CD14-positive monocyte (primary cell): Measurements from ENCODE around the gene TMEM147. TPM values are rescaled to one million over a fixed set of nuclear protein-coding genes. Genes with fewer than 3 reads are reported as not detected.

Experiments used
- DNase-seq, 3 donors: peaks; one replicate each; pipeline ENCODE4 v3.0.0-alpha.2; 2011 to 2022
- H2AFZ ChIP-seq: 2 replicates; pipeline ENCODE4 v1.6.0; 2012; ENCODE audit warnings: mild to moderate bottlenecking, low read depth, low read length, inconsistent platforms; ENCODE audit not compliant: insufficient read depth, poor library complexity, severe bottlenecking
- H3K27ac ChIP-seq, 2 donors: 1 replicate in 1 of 2; 2 replicates in 1 of 2; pipeline ENCODE4 v1.5.1; 2012 to 2013; ENCODE audit warnings: low read length in 2 of 2, control low read depth in 1 of 2, inconsistent platforms in 1 of 2, low read depth in 1 of 2, mild to moderate bottlenecking in 1 of 2
- H3K27me3 ChIP-seq, 2 donors: one replicate each; pipeline versions ENCODE4 v1.6.0 to v1.6.1; 2011 to 2013; ENCODE audit warnings: low read length in 2 of 2; ENCODE audit not compliant: control insufficient read depth in 2 of 2, insufficient read depth in 2 of 2
- H3K36me3 ChIP-seq, 2 donors: replicated peaks in 1 of 2; 1 replicate in 1 of 2; 2 replicates in 1 of 2; pipeline versions ENCODE4 v1.5.1 to v1.6.1; 2012 to 2013; ENCODE audit warnings: low read length in 2 of 2, control low read depth in 1 of 2, inconsistent platforms in 1 of 2, mild to moderate bottlenecking in 1 of 2; ENCODE audit not compliant: insufficient read depth in 2 of 2, control insufficient read depth in 1 of 2
- H3K4me1 ChIP-seq, 2 donors: 1 replicate in 1 of 2; 2 replicates in 1 of 2; pipeline versions ENCODE4 v1.5.1 to v1.6.1; 2012 to 2013; ENCODE audit warnings: low read length in 2 of 2, control low read depth in 1 of 2, inconsistent platforms in 1 of 2, mild to moderate bottlenecking in 1 of 2, moderate library complexity in 1 of 2; ENCODE audit not compliant: insufficient read depth in 2 of 2, control insufficient read depth in 1 of 2
- H3K4me2 ChIP-seq: replicated peaks from 2 replicates; pipeline ENCODE3; 2012; ENCODE audit warnings: low read length, moderate library complexity, mild to moderate bottlenecking; ENCODE audit not compliant: poor library complexity, severe bottlenecking; ENCODE audit errors: extremely low read depth
- H3K4me3 ChIP-seq, 3 experiments: fragments of 200-600 bp in 1 of 3; sonication (generic) in 1 of 3; replicated peaks in 1 of 3; 1 replicate in 2 of 3; 2 replicates in 1 of 3; pipeline ENCODE4 v1.5.1; 2011 to 2013; ENCODE audit warnings: low read length in 3 of 3, mild to moderate bottlenecking in 3 of 3, control low read depth in 2 of 3, low read depth in 2 of 3, inconsistent platforms in 1 of 3, moderate library complexity in 1 of 3
- H3K79me2 ChIP-seq: 2 replicates; pipeline ENCODE4 v1.6.0; 2012; ENCODE audit warnings: mild to moderate bottlenecking, control low read depth, inconsistent platforms, low read length, moderate library complexity; ENCODE audit not compliant: insufficient read depth
- H3K9ac ChIP-seq: 2 replicates; pipeline ENCODE4 v1.6.0; 2017; ENCODE audit warnings: low read length, mild to moderate bottlenecking; ENCODE audit not compliant: insufficient read depth, poor library complexity, severe bottlenecking
- H3K9me3 ChIP-seq, 2 donors: replicated peaks in 1 of 2; 1 replicate in 1 of 2; 2 replicates in 1 of 2; pipeline versions ENCODE4 v1.5.1 to v1.6.1; 2012 to 2013; ENCODE audit warnings: low read length in 2 of 2, control low read depth in 1 of 2; ENCODE audit not compliant: control insufficient read depth in 1 of 2, insufficient read depth in 1 of 2
- H4K20me1 ChIP-seq: 2 replicates; pipeline ENCODE4 v1.6.0; 2012; ENCODE audit warnings: mild to moderate bottlenecking, low read length, control low read depth, moderate library complexity; ENCODE audit not compliant: insufficient read depth
- H3K27ac Mint-ChIP-seq, 7 donors: one replicate each; pipeline ENCODE4 v1.8.0; 2020; ENCODE audit warnings: mild to moderate bottlenecking in 7 of 7, mixed read lengths in 7 of 7, moderate library complexity in 6 of 7, inconsistent platforms in 2 of 7
- H3K27me3 Mint-ChIP-seq, 3 donors: one replicate each; pipeline ENCODE4 v1.8.0; 2021 to 2022; ENCODE audit warnings: low read depth in 3 of 3, mild to moderate bottlenecking in 3 of 3, mixed read lengths in 3 of 3, moderate library complexity in 3 of 3, inconsistent platforms in 1 of 3
- H3K36me3 Mint-ChIP-seq, 2 donors: one replicate each; pipeline ENCODE4 v1.8.0; 2020; ENCODE audit warnings: mixed read lengths in 2 of 2, inconsistent platforms in 1 of 2, mild to moderate bottlenecking in 1 of 2
- H3K4me1 Mint-ChIP-seq: one replicate; pipeline ENCODE4 v1.8.0; 2020; ENCODE audit warnings: mild to moderate bottlenecking, mixed read lengths
- H3K4me3 Mint-ChIP-seq, 2 donors: one replicate each; pipeline ENCODE4 v1.8.0; 2020; ENCODE audit warnings: mild to moderate bottlenecking in 2 of 2, mixed read lengths in 2 of 2, moderate library complexity in 1 of 2
- H3K9me3 Mint-ChIP-seq, 7 donors: one replicate each; pipeline ENCODE4 v1.8.0; 2020 to 2022; ENCODE audit warnings: mixed read lengths in 7 of 7, mild to moderate bottlenecking in 6 of 7, moderate library complexity in 6 of 7, inconsistent platforms in 2 of 7
- WGBS: methylation state at CpG from one replicate; pipeline ENCODE4 v1.1.5; 2013; ENCODE audit warnings: missing lambda C conversion rate; ENCODE audit not compliant: insufficient coverage; 5-methylcytosine and 5-hydroxymethylcytosine counted together
- intact Hi-C, 2 donors: fragments of 100-400 bp; cut with micrococcal nuclease; formaldehyde crosslinking; loops; one replicate each; pipeline versions ENCODE4 v1.15.0 to v1.15.1; 2023
- polyA plus RNA-seq, 3 donors: library from polyadenylated mRNA; depleted of rRNA in 1 of 3; unstranded in 2 of 3; stranded (reverse) in 1 of 3; fragments of 300-500 nt in 2 of 3; fragments of >200 nt in 1 of 3; fragmentation: Illumina TruSeq in 2 of 3; gene quantifications; 1 replicate in 2 of 3; 2 replicates in 1 of 3; pipeline ENCODE4 v1.2.3, GENCODE V29; 2012 to 2021
- TF ChIP-seq, protein P1 (sequence below): fragments of 200-600 bp; IDR thresholded peaks from one replicate; pipeline ENCODE4 v1.8.0; 2022; ENCODE audit warnings: antibody characterized with exemption, mild to moderate bottlenecking

TMEM147 gene
- polyA plus RNA-seq, 3 donors, result 75.5 to 165 (median 165) TPM

DNA sequence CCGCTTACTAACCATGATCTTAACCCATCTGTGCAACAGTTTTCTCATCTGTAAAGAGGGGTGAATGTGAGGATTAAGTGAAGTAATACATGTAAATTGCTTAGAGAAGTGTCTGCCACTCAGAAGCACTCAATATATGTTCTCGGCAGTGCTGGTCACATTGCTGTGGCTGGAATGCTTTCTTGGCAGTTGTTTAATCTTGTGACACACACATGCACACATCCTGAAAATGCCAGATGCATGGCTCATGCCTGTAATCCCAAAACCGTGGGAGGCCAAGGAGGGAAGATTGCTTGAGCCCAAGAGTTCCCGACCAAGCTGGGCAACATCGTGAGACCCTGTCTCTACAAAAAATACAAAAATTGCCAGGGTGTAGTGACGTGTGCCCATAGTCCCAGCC lies 27.1 kb upstream of the TMEM147 start:
- Histone ChIP-seq H3K36me3 (no peaks in the 10 kb centered on the region), H3K9me3 (no peaks in the 10 kb centered on the region), H3K79me2 (no peaks in the 10 kb centered on the region), H2AFZ (no peak overlapping the region), H3K9ac (no peak overlapping the region), H3K27ac (no peak overlapping the region), H4K20me1 (no peaks in the 10 kb centered on the region), H3K4me2 (no peak overlapping the region), H3K27me3 (peaks cover 0 to 3% of the 10 kb centered on the region in 2 donors), H3K4me3 (no peak overlapping the region), H3K4me1 (no peaks in the 10 kb centered on the region)
- Mint-ChIP-seq H3K4me3 (no peak overlapping the region), H3K27ac (peak overlapping the region in 1 of 7 donors; percentile 33), H3K4me1 (peaks cover 2% of the 10 kb centered on the region), H3K27me3 (peaks cover 7 to 16% (median 8%) of the 10 kb centered on the region in 3 donors), H3K36me3 (no peaks in the 10 kb centered on the region), H3K9me3 (peaks cover 0 to 2% (median 0%) of the 10 kb centered on the region in 7 donors)
- intact Hi-C loops, result no loop called here
- DNase-seq, result no peak
- WGBS, result 93% methylated on average over 4 of the region's 6 CpGs
- TF ChIP-seq, protein P1, sequence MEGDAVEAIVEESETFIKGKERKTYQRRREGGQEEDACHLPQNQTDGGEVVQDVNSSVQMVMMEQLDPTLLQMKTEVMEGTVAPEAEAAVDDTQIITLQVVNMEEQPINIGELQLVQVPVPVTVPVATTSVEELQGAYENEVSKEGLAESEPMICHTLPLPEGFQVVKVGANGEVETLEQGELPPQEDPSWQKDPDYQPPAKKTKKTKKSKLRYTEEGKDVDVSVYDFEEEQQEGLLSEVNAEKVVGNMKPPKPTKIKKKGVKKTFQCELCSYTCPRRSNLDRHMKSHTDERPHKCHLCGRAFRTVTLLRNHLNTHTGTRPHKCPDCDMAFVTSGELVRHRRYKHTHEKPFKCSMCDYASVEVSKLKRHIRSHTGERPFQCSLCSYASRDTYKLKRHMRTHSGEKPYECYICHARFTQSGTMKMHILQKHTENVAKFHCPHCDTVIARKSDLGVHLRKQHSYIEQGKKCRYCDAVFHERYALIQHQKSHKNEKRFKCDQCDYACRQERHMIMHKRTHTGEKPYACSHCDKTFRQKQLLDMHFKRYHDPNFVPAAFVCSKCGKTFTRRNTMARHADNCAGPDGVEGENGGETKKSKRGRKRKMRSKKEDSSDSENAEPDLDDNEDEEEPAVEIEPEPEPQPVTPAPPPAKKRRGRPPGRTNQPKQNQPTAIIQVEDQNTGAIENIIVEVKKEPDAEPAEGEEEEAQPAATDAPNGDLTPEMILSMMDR, result no peak

DNA sequence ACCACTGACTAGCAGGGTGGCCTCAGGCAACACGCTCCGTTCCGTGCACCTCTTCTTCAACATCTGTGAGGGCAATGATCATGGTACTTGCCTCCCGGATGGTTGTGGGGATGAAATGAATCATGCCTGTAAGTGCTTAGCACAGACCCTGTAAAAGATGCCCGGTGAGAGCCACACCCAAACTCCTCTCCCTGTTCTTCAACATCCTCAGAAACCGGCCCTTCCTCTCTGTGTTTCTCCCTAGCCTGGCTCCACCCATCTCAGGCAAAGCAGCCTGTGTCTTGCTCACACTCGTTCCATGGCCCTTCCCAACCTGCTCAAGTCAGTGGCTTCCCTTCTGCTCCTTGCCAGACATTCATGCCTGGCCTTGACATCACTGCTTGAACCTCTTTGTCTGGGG lies 26.1 kb upstream of the TMEM147 start:
- TF ChIP-seq, protein P1, result no peak
- WGBS, result 27% methylated on average over 2 of the region's 7 CpGs
- Histone ChIP-seq H3K27ac (no peak overlapping the region), H3K4me1 (no peaks in the 10 kb centered on the region), H3K79me2 (no peaks in the 10 kb centered on the region), H3K4me3 (no peak overlapping the region), H3K36me3 (no peaks in the 10 kb centered on the region), H3K4me2 (no peak overlapping the region), H3K27me3 (no peaks in the 10 kb centered on the region), H2AFZ (no peak overlapping the region), H3K9me3 (no peaks in the 10 kb centered on the region), H4K20me1 (no peaks in the 10 kb centered on the region), H3K9ac (no peak overlapping the region)
- intact Hi-C loops, result no loop called here
- no peaks in the 10 kb centered on the region for H3K36me3 Mint-ChIP-seq
- no peak overlapping the region for H3K4me3 Mint-ChIP-seq
- peaks cover 3 to 7% (median 7%) of the 10 kb centered on the region in 3 donors for H3K27me3 Mint-ChIP-seq
- peaks cover 0 to 2% (median 0%) of the 10 kb centered on the region in 7 donors for H3K9me3 Mint-ChIP-seq
- DNase-seq, result no peak
- peaks cover 2% of the 10 kb centered on the region for H3K4me1 Mint-ChIP-seq
- peak overlapping the region in 1 of 7 donors; percentile 51 for H3K27ac Mint-ChIP-seq
